ENCODE data around the gene CCDC106. TPM values are rescaled to one million over a fixed set of nuclear protein-coding genes. Genes with fewer than 3 reads are reported as not detected.

The CCDC106 gene
- total RNA-seq, 4 donors from 2014 or later: 3.7 to 15.1 (median 8.4) TPM

DNA sequence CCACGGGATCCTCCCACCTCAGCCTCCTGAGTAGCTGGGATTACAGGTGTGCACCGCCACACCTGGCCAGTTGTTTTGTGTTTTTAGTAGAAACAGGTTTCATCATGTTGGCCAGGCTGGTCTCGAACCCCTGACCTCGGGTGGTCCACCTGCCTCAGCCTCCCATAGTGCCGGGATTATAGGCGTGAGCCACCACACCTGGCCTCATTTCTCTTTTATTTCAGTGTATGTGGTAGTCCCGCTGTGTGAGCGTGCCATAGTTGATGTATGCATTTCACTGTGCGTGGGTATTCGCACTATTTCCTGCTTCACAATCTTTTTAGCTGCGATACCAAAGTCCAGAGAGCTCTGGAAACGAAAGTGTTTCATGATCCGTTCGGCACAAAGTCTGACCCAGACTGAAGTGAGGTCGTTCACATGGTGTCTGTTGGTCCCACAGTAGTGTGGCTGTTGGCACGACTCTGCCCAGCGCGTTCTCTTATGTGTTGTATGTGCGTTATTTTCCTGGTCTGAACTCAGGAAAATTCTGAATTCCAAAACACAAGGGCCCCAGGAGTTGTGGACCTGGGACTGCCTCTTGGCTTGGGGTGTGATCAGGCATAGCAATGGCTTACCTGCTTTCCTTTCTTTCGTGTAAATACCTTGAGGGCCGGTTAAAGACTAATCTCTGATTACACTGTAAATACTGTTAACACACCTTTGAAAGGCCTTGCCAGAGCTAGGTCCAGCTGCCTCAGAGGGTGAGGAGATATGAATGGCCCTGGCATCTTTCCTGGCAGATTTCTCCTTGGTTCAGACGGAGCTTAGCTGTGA, 35.6 kb downstream of the CCDC106 start:
- Histone ChIP-seq H3K36me3 (peaks cover 0 to 19% (median 8%) of the 10 kb centered on the region in 4 donors), H3K4me3 (no peak overlapping the region), H3K27ac (peak overlapping the region; percentile 84 to 93 (median 88)), H3K4me1 (peaks cover 22 to 85% (median 59%) of the 10 kb centered on the region in 4 donors), H3K9me3 (no peaks in the 10 kb centered on the region), H3K27me3 (no peaks in the 10 kb centered on the region)
- 57 to 61% methylated on average over 11 to 22 of the region's 22 CpGs for WGBS, 2 donors (ENCODE audit: low coverage in 1 of 2)
- peak; percentile 67 for TF ChIP-seq POLR2A (IDR thresholded peaks at IDR 0.05)
- TF ChIP-seq EP300 (IDR thresholded peaks at IDR 0.05; ENCODE audit: low read depth): no peak
- peak in 2 of 3 donors; percentile 34 to 36 for TF ChIP-seq POLR2AphosphoS5 (IDR thresholded peaks at IDR 0.05)
- TF ChIP-seq, protein P1, sequence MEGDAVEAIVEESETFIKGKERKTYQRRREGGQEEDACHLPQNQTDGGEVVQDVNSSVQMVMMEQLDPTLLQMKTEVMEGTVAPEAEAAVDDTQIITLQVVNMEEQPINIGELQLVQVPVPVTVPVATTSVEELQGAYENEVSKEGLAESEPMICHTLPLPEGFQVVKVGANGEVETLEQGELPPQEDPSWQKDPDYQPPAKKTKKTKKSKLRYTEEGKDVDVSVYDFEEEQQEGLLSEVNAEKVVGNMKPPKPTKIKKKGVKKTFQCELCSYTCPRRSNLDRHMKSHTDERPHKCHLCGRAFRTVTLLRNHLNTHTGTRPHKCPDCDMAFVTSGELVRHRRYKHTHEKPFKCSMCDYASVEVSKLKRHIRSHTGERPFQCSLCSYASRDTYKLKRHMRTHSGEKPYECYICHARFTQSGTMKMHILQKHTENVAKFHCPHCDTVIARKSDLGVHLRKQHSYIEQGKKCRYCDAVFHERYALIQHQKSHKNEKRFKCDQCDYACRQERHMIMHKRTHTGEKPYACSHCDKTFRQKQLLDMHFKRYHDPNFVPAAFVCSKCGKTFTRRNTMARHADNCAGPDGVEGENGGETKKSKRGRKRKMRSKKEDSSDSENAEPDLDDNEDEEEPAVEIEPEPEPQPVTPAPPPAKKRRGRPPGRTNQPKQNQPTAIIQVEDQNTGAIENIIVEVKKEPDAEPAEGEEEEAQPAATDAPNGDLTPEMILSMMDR (IDR thresholded peaks at IDR 0.05): no peak
- intact Hi-C loops (cut with DNase I; ENCODE audit: low total_unique reads): no loop called here
- peak; percentile 74 for DNase-seq
- in situ Hi-C loops (cut with MboI; ENCODE audit: low pct_ligation_motif_present in 1 of 4, low pct_unique_long_range_greater_than_20kb in 1 of 4, low sequenced_read_pairs in 3 of 4): no loop called here

DNA sequence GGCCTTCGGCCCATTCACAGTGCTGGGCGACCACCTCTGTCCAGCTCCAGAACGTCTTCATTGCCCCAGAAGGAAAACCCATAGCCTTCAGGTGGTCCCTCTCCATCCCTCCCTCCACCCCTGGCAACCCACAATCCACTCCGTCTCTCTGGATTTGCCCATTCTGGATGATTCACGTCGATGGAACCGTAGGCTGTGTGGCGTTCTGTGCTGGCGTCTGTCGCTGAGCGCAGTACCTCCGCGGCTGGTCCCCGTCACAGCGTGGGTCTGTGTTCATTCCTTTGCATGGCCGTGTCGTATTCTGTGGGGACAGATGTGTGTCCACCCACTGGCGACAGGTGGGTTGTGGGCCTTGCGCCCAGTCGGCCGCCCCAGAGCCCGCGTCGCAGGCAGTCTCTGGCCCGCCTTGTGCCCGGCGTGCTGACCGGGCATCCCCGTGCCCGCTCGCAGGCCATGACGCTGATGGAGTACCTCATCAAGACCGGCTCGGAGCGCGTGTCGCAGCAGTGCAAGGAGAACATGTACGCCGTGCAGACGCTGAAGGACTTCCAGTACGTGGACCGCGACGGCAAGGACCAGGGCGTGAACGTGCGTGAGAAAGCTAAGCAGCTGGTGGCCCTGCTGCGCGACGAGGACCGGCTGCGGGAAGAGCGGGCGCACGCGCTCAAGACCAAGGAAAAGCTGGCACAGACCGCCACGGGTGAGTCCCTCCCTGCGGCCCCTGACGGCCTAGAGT, 37.1 kb downstream of the CCDC106 start:
- TF ChIP-seq POLR2A (IDR thresholded peaks at IDR 0.05) (no peak), POLR2AphosphoS5 (IDR thresholded peaks at IDR 0.05) (no peak), EP300 (IDR thresholded peaks at IDR 0.05; ENCODE audit: low read depth) (no peak)
- TF ChIP-seq, protein P1 (IDR thresholded peaks at IDR 0.05): no peak
- 96 to 100% methylated on average over 1 to 60 of the region's 60 CpGs for WGBS, 2 donors (ENCODE audit: low coverage in 1 of 2)
- Histone ChIP-seq H3K36me3 (peaks cover 0 to 18% (median 8%) of the 10 kb centered on the region in 4 donors), H3K9me3 (no peaks in the 10 kb centered on the region), H3K4me3 (no peak overlapping the region), H3K27ac (peak overlapping the region; percentile 84 to 93 (median 88)), H3K4me1 (peaks cover 22 to 79% (median 61%) of the 10 kb centered on the region in 4 donors), H3K27me3 (no peaks in the 10 kb centered on the region)
- intact Hi-C loops (cut with DNase I; ENCODE audit: low total_unique reads) (no loop called here), in situ Hi-C loops (cut with MboI; ENCODE audit: low pct_ligation_motif_present in 1 of 4, low pct_unique_long_range_greater_than_20kb in 1 of 4, low sequenced_read_pairs in 3 of 4) (no loop called here)
- no peak for DNase-seq

DNA sequence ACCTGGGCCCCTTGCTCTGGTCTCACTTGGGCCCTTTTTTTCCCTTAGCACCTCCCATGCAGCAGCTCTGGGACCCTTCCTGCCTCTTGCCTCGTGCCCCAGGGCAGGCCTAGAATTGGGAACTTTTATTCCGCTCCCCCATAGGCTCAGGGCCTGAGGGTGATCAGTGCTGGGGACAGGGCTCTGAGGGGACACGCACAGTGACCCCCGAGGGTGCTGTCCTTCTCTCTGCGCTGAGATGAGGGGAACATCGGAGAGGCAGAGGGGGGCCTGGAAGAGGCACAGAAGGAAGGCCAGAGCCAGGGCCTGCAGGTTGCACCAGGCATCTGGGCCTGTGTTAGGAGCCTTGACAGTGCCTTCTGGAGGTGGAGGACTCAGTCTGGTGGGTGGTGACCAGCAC, 37.8 kb downstream of the CCDC106 start:
- no peak for DNase-seq
- in situ Hi-C loops (cut with MboI; ENCODE audit: low pct_ligation_motif_present in 1 of 4, low pct_unique_long_range_greater_than_20kb in 1 of 4, low sequenced_read_pairs in 3 of 4): no loop called here
- intact Hi-C loops (cut with DNase I; ENCODE audit: low total_unique reads): no loop called here
- Histone ChIP-seq H3K9me3 (no peaks in the 10 kb centered on the region), H3K4me1 (peaks cover 22 to 75% (median 61%) of the 10 kb centered on the region in 4 donors), H3K36me3 (peaks cover 0 to 24% (median 13%) of the 10 kb centered on the region in 4 donors), H3K27ac (peak overlapping the region; percentile 84 to 93 (median 88)), H3K27me3 (no peaks in the 10 kb centered on the region), H3K4me3 (no peak overlapping the region)
- WGBS, 2 donors (ENCODE audit: low coverage in 1 of 2): 93 to 96% methylated on average over 4 to 6 of the region's 6 CpGs
- TF ChIP-seq EP300 (IDR thresholded peaks at IDR 0.05; ENCODE audit: low read depth) (no peak), POLR2A (IDR thresholded peaks at IDR 0.05) (no peak)
- TF ChIP-seq, protein P1 (IDR thresholded peaks at IDR 0.05): no peak

Data from transverse colon (tissue), 4 donors.